Keratinocyte (primary cell): ENCODE data around the gene ZNF497.

Experiments used
- CTCF ChIP-seq, 3 experiments: IDR thresholded peaks in 1 of 3; conservative IDR thresholded peaks in 1 of 3; optimal IDR thresholded peaks in 1 of 3; 2 replicates in 2 of 3; 3 replicates in 1 of 3; pipeline versions ENCODE3 to v1.5.1; 2011; ENCODE audit warnings: low read length in 3 of 3, mild to moderate bottlenecking in 3 of 3, moderate library complexity in 2 of 3, control low read depth in 1 of 3, inconsistent platforms in 1 of 3; ENCODE audit not compliant: insufficient read depth in 2 of 3; ENCODE audit errors: extremely low read depth in 1 of 3
- EZH2 ChIP-seq: IDR thresholded peaks from one replicate; pipeline ENCODE4 v1.6.1; 2012; ENCODE audit warnings: inconsistent platforms, mild to moderate bottlenecking, low read length, moderate library complexity

- TF ChIP-seq CTCF (optimal IDR thresholded peaks at IDR 0.05 in 1 of 3, IDR thresholded peaks at IDR 0.05 in 1 of 3, conservative IDR thresholded peaks at IDR 0.05 in 1 of 3; ENCODE audit: extremely low read depth in 1 of 3, insufficient read depth in 2 of 3, low read length in 3 of 3) (no peak), EZH2 (no peak)
Observed at GRCh38 chr19:58351990-58352755, 10.4 kb downstream of the ZNF497 start.
